BJ (cell line): ENCODE results near the gene CRYBG2. TPM values are rescaled to one million over a fixed set of nuclear protein-coding genes. Genes with fewer than 3 reads are reported as not detected.

Source experiments
- CTCF ChIA-PET: fragments of 350-600 bp; formaldehyde crosslinking; extraction: SDS; loops from one replicate; lab custom pipeline; 2021; ENCODE audit warnings: antibody characterized with exemption, inconsistent platforms; lab: Yijun Ruan, JAX
- POLR2A ChIA-PET: fragments of 300-600 bp; sonication (Branson Sonifier 250); formaldehyde crosslinking; extraction: SDS; loops from one replicate; lab custom pipeline; 2021; ENCODE audit warnings: antibody characterized with exemption; lab: Charles Lee
- DNase-seq: peaks from one replicate; pipeline ENCODE4 v3.0.0-alpha.2; 2011; ENCODE audit warnings: low read depth
- H3K27me3 ChIP-seq: 2 replicates; pipeline ENCODE4 v1.6.0; 2011; ENCODE audit warnings: low read length; ENCODE audit not compliant: control insufficient read depth, insufficient read depth
- H3K36me3 ChIP-seq: 2 replicates; pipeline ENCODE4 v1.5.1; 2011; ENCODE audit warnings: low read length; ENCODE audit not compliant: control insufficient read depth, insufficient read depth
- H3K4me3 ChIP-seq: 2 replicates; pipeline ENCODE4 v1.5.1; 2011; ENCODE audit warnings: low read depth, mild to moderate bottlenecking, control low read depth, low read length
- polyA plus RNA-seq: library from polyadenylated mRNA; depleted of rRNA; stranded (reverse); fragments of >200 nt; gene quantifications from 2 replicates; pipeline ENCODE4 v1.2.3, GENCODE V29; 2011
- TF ChIP-seq, protein P1 (sequence below): IDR thresholded peaks from 2 replicates; pipeline ENCODE4 v1.5.1; 2011; ENCODE audit warnings: low read depth, mild to moderate bottlenecking, control low read depth, inconsistent platforms, low read length, moderate library complexity; ENCODE audit not compliant: insufficient read depth

The CRYBG2 gene
- polyA plus RNA-seq, 1 experiment: 0.44 TPM

DNA sequence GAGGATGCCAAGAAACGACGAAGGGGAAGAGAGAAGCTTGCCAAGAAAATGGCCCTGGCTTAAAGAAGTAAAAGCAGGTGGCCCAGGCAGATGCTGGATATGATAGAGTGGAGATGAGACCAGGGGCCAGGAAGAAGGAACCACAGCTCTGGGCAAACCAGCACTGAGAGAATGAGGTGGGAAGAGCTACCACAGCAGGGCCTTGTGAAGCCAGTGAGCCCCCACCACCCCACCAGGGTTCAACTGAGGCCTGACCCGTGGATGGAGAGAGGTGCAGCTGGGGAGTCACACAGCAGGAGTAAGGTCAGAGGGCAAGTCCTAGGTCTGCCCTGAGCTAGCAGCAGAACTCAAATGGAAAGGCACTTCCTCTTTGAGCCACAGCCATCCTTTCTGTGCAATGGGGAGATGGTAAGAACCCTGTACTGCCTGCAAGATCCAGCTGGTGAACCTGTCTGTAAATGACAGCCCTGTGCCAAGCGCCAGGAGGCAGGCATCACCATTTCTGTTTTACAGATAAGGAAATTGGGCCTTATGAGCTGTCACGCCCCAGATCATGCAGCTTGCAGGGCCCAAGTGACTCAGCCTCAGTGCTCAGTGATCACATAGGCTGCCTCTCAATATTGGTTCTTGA lies 65.5 kb downstream of the CRYBG2 start:
- TF ChIP-seq, protein P1, sequence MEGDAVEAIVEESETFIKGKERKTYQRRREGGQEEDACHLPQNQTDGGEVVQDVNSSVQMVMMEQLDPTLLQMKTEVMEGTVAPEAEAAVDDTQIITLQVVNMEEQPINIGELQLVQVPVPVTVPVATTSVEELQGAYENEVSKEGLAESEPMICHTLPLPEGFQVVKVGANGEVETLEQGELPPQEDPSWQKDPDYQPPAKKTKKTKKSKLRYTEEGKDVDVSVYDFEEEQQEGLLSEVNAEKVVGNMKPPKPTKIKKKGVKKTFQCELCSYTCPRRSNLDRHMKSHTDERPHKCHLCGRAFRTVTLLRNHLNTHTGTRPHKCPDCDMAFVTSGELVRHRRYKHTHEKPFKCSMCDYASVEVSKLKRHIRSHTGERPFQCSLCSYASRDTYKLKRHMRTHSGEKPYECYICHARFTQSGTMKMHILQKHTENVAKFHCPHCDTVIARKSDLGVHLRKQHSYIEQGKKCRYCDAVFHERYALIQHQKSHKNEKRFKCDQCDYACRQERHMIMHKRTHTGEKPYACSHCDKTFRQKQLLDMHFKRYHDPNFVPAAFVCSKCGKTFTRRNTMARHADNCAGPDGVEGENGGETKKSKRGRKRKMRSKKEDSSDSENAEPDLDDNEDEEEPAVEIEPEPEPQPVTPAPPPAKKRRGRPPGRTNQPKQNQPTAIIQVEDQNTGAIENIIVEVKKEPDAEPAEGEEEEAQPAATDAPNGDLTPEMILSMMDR: no peak
- no peak overlapping the region for H3K4me3 ChIP-seq
- DNase-seq: no peak
- no peaks in the 10 kb centered on the region for H3K27me3 ChIP-seq
- no peaks in the 10 kb centered on the region; the same call in 1 of the 2 replicates for H3K36me3 ChIP-seq
- POLR2A ChIA-PET: no interaction called here
- CTCF ChIA-PET: interaction anchor here (0.7 to 5.0 kb wide), 6 partner anchors 9 to 75 kb away, joined by 3 to 32 read pairs (median 4); partner anchors contain the start of gene SH3BGRL3

DNA sequence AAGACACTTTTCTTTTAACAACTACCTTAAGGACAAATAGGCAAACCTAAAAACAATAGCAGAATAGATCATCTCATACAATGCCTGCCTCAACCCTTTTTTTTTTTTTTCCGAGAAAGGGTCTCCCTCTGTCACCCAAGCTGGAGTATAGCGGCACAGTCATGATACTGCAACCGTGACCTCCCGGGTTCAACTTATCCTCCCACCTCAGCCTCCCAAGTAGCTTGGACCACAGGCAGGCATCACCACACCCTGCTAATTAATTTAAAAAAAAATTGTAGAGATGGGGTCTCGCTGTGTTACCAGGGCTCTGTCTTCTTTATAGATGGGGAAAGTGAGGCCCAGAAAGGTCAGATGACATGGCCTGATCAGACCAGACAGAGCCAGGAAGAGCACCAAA lies 66.1 kb downstream of the CRYBG2 start:
- Histone ChIP-seq H3K27me3 (no peaks in the 10 kb centered on the region), H3K36me3 (no peaks in the 10 kb centered on the region; the same call in 1 of the 2 replicates), H3K4me3 (no peak overlapping the region)
- no peak for DNase-seq
- POLR2A ChIA-PET: no interaction called here
- CTCF ChIA-PET: interaction anchor here (2.0 to 5.0 kb wide), 2 partner anchors 8 to 12 kb away, joined by 8 to 32 read pairs; partner anchors contain the start of gene SH3BGRL3
- TF ChIP-seq, protein P1: no peak

DNA sequence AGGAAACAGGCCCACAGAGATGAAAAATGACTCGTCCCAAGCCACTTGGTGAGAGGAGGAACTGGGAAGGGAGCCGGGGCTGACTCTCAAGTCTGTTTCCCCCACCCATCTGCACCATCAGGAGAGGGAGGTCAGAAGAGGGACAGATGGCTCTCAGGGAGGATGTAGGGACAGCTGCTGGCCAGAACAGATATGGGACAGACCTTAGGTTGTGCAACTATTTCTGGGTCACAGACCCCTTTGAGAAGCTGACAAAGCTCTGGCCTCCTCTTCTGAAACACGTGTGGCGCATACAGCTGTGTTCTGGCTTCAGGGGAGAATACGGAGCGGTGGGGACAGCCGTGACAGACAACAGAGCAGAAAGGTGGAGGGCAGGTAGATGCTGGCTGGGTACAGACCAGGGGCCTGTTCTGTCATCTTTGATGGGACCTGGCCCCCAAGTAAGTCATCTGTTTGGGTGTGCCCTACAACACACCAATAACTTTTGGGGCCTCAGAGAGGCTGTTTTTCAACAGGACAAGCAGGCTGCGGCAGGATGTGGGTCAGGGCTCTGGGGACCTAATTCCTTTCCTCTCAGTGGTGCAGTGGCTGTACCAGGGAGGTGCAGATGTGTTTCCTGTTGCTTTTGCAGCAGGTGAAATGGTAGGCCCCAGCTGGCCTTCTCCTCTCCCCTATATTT lies 66.8 kb downstream of the CRYBG2 start:
- no peak for DNase-seq
- H3K36me3 ChIP-seq: no peaks in the 10 kb centered on the region; the same call in 1 of the 2 replicates
- POLR2A ChIA-PET: no interaction called here
- no peaks in the 10 kb centered on the region for H3K27me3 ChIP-seq
- CTCF ChIA-PET: interaction anchor here (0.5 to 5.0 kb wide), 5 partner anchors 8 to 278 kb away, joined by 3 to 37 read pairs (median 27); partner anchors contain the start of gene SH3BGRL3
- TF ChIP-seq, protein P1: no peak
- no peak overlapping the region for H3K4me3 ChIP-seq

DNA sequence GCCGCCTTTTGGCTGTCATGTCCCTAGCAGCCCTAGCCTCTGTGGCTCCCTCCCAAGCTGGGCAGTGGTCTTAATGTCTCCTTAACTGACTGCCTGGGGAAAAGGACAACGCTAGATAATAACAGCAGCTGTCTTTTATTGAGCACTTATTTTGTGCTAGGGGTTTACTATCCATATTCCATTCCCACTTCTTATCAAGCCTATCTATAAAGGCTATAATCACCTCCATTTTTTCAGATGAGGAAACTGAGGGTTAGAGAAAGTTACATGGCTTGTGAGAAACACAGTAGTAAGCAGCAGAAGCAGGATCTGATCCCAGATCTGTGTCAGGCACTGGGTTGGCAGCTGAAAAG lies 67.9 kb downstream of the CRYBG2 start:
- Histone ChIP-seq H3K36me3 (no peaks in the 10 kb centered on the region; the same call in 1 of the 2 replicates), H3K27me3 (no peaks in the 10 kb centered on the region), H3K4me3 (no peak overlapping the region)
- no peak for DNase-seq
- ChIA-PET CTCF (interaction anchor here (2.0 to 5.0 kb wide), 7 partner anchors 10 to 131 kb away, joined by 9 to 37 read pairs (median 12); partner anchors contain the start of gene CEP85), POLR2A (no interaction called here)
- TF ChIP-seq, protein P1: no peak
